Activated CD4-positive, alpha-beta T cell treated with anti-CD3 and anti-CD28 coated beads, Interleukin-2, amount 10 ng/mL, durations not matched to agents 7 days and 5 days (primary cell): Measurements from ENCODE around the gene GIMAP2. TPM values are rescaled to one million over a fixed set of nuclear protein-coding genes. Genes with fewer than 3 reads are reported as not detected.
"Not testable (repeated sequence)": the region's sequence is repeated elsewhere in the genome, so short reads cannot be mapped to it uniquely, and the experiment has no call there.

ENCODE experiments used
- CTCF ChIA-PET: fragments of 350-600 bp; sonication (Branson Sonifier 250); formaldehyde crosslinking; loops from one replicate; lab custom pipeline; 2021; ENCODE audit warnings: antibody characterized with exemption; lab: Charles Lee
- POLR2A ChIA-PET: fragments of 350-600 bp; sonication (Branson Sonifier 250); formaldehyde crosslinking; loops from one replicate; lab custom pipeline; 2021; ENCODE audit warnings: antibody characterized with exemption; lab: Charles Lee
- DNase-seq: peaks from one replicate; pipeline ENCODE4 v3.0.0-alpha.2; 2020
- H3K27ac Mint-ChIP-seq: one replicate; pipeline ENCODE4 v1.8.0; 2021; ENCODE audit warnings: mild to moderate bottlenecking, moderate library complexity, mixed read lengths
- H3K27me3 Mint-ChIP-seq: one replicate; pipeline ENCODE4 v1.8.0; 2021; ENCODE audit warnings: mixed read lengths
- H3K36me3 Mint-ChIP-seq: one replicate; pipeline ENCODE4 v1.8.0; 2021; ENCODE audit warnings: low read depth, mixed read lengths
- H3K4me1 Mint-ChIP-seq: one replicate; pipeline ENCODE4 v1.8.0; 2021; ENCODE audit warnings: mixed read lengths
- H3K4me3 Mint-ChIP-seq: one replicate; pipeline ENCODE4 v1.8.0; 2021; ENCODE audit warnings: mild to moderate bottlenecking, moderate library complexity, mixed read lengths
- H3K9me3 Mint-ChIP-seq: one replicate; pipeline ENCODE4 v1.8.0; 2021; ENCODE audit warnings: mixed read lengths
- total RNA-seq, 2 experiments: library from RNA; stranded (reverse); gene quantifications; one replicate each; pipeline ENCODE4 v1.2.3, GENCODE V29; 2021

GIMAP2 gene
- total RNA-seq, 2 experiments from 2014 or later, result 97.7 to 102 TPM

GRCh38 chr7:150680364-150680763 is 5.1 kb upstream of the GIMAP2 start:
- DNase-seq, CTCF ChIA-PET, H3K4me3 Mint-ChIP-seq, H3K27me3 Mint-ChIP-seq, POLR2A ChIA-PET: not testable (repeated sequence)
- H3K36me3 Mint-ChIP-seq, result peaks cover 64% of the 10 kb centered on the region
- H3K9me3 Mint-ChIP-seq, result peaks cover 33% of the 10 kb centered on the region
- peaks cover 87% of the 10 kb centered on the region for H3K4me1 Mint-ChIP-seq
- H3K27ac Mint-ChIP-seq, result peak overlapping the region; percentile 64

- Mint-ChIP-seq H3K36me3 (peaks cover 86% of the 10 kb centered on the region), H3K27me3 (no peaks in the 10 kb centered on the region), H3K4me1 (peaks cover 77% of the 10 kb centered on the region), H3K9me3 (peaks cover 46% of the 10 kb centered on the region), H3K27ac (peak overlapping the region; percentile 98), H3K4me3 (peak overlapping the region; percentile 95)
- POLR2A ChIA-PET, result interaction anchor here (0.6 to 2.2 kb wide), 9 partner anchors 9 to 237 kb away, joined by 3 to 8 read pairs (median 3); partner anchors contain the start of genes GIMAP1, GIMAP6 and GIMAP8
- DNase-seq, result peak; percentile 35
- CTCF ChIA-PET, result interaction anchor here (0.6 to 1.6 kb wide), 7 partner anchors 25 to 260 kb away, joined by 3 to 5 read pairs (median 4); partner anchors contain the start of genes GIMAP1 and GIMAP4
Measured at GRCh38 chr7:150686030-150686631, 625 bp downstream of the GIMAP2 start.

GRCh38 chr7:150688630-150689029 is 3.1 kb downstream of the GIMAP2 start:
- H3K27ac Mint-ChIP-seq, result peak overlapping the region; percentile 79
- peaks cover 53% of the 10 kb centered on the region for H3K9me3 Mint-ChIP-seq
- no peak for DNase-seq
- peaks cover 86% of the 10 kb centered on the region for H3K36me3 Mint-ChIP-seq
- H3K4me1 Mint-ChIP-seq, result peaks cover 69% of the 10 kb centered on the region
- ChIA-PET POLR2A (interaction anchor here (0.5 to 0.6 kb wide), 2 partner anchors 169 to 203 kb away, joined by 3 to 4 read pairs; no protein-coding TSS in a partner anchor), CTCF (interaction anchor here (1.1 to 1.4 kb wide), 2 partner anchors 34 to 240 kb away, joined by 3 read pairs; no protein-coding TSS in a partner anchor)
- H3K4me3 Mint-ChIP-seq, result peak overlapping the region; percentile 54
- no peaks in the 10 kb centered on the region for H3K27me3 Mint-ChIP-seq

- no peak for DNase-seq
- Mint-ChIP-seq H3K4me1 (peaks cover 28% of the 10 kb centered on the region), H3K4me3 (no peak overlapping the region), H3K27me3 (no peaks in the 10 kb centered on the region), H3K9me3 (peaks cover 83% of the 10 kb centered on the region), H3K36me3 (peaks cover 83% of the 10 kb centered on the region), H3K27ac (peak overlapping the region; percentile 58)
- ChIA-PET CTCF (interaction anchor here (0.6 to 1.6 kb wide), 4 partner anchors 25 to 242 kb away, joined by 3 read pairs; no protein-coding TSS in a partner anchor), POLR2A (interaction anchor here (0.8 kb wide), 1 partner anchor 74 kb away, joined by 3 read pairs; no protein-coding TSS in a partner anchor)
Measured at GRCh38 chr7:150695654-150696053, 10.1 kb downstream of the GIMAP2 start.

- CTCF ChIA-PET, result interaction anchor here (0.6 to 1.0 kb wide), 4 partner anchors 12 to 254 kb away, joined by 3 to 6 read pairs (median 3); no protein-coding TSS in a partner anchor
- Mint-ChIP-seq H3K4me3 (no peak overlapping the region), H3K36me3 (peaks cover 68% of the 10 kb centered on the region), H3K27ac (no peak overlapping the region), H3K4me1 (peaks cover 21% of the 10 kb centered on the region), H3K27me3 (no peaks in the 10 kb centered on the region), H3K9me3 (peaks cover 80% of the 10 kb centered on the region)
- no peak for DNase-seq
- POLR2A ChIA-PET, result no interaction called here
Measured at GRCh38 chr7:150703209-150703608, 17.7 kb downstream of the GIMAP2 start.

- ChIA-PET CTCF (interaction anchor here (0.8 to 2.4 kb wide), 23 partner anchors 10 to 310 kb away, joined by 3 to 12 read pairs (median 4); a partner anchor contains a TSS), POLR2A (interaction anchor here (1.1 kb wide), 1 partner anchor 267 kb away, joined by 4 read pairs; no protein-coding TSS in a partner anchor)
- Mint-ChIP-seq H3K9me3 (peaks cover 32% of the 10 kb centered on the region), H3K27me3 (no peaks in the 10 kb centered on the region), H3K4me3 (peak overlapping the region; percentile 96), H3K4me1 (peaks cover 49% of the 10 kb centered on the region), H3K27ac (peak overlapping the region; percentile 83), H3K36me3 (peaks cover 63% of the 10 kb centered on the region)
- DNase-seq, result no peak
Measured at GRCh38 chr7:150715293-150715692, 29.8 kb downstream of the GIMAP2 start.

- H3K9me3 Mint-ChIP-seq, result peaks cover 32% of the 10 kb centered on the region
- peak overlapping the region; percentile 83 for H3K27ac Mint-ChIP-seq
- ChIA-PET POLR2A (interaction anchor here (0.6 to 1.2 kb wide), 8 partner anchors 12 to 353 kb away, joined by 3 to 8 read pairs (median 4); partner anchors contain the start of genes GIMAP2, GIMAP6 and GIMAP7), CTCF (interaction anchor here (0.7 to 2.4 kb wide), 29 partner anchors 9 to 402 kb away, joined by 3 to 12 read pairs (median 4); a partner anchor contains a TSS)
- peaks cover 67% of the 10 kb centered on the region for H3K36me3 Mint-ChIP-seq
- no peak for DNase-seq
- no peaks in the 10 kb centered on the region for H3K27me3 Mint-ChIP-seq
- H3K4me3 Mint-ChIP-seq, result peak overlapping the region; percentile 96
- peaks cover 51% of the 10 kb centered on the region for H3K4me1 Mint-ChIP-seq
Measured at GRCh38 chr7:150715738-150716137, 30.2 kb downstream of the GIMAP2 start.

- Mint-ChIP-seq H3K27ac (peak within 1 kb of the TSS; percentile 83), H3K36me3 (peaks cover 73% of the 10 kb centered on the region), H3K4me1 (peaks cover 57% of the 10 kb centered on the region), H3K9me3 (peaks cover 35% of the 10 kb centered on the region), H3K4me3 (peak within 1 kb of the TSS; percentile 96), H3K27me3 (no peaks in the 10 kb centered on the region)
- POLR2A ChIA-PET, result interaction anchor here (0.6 to 1.2 kb wide), 7 partner anchors 12 to 353 kb away, joined by 3 to 8 read pairs (median 3); partner anchors contain the start of genes GIMAP2, GIMAP6 and GIMAP7
- peak; percentile 75 for DNase-seq
- CTCF ChIA-PET, result interaction anchor here (0.5 to 2.4 kb wide), 27 partner anchors 8 to 403 kb away, joined by 3 to 12 read pairs (median 4); a partner anchor contains a TSS
Measured at GRCh38 chr7:150716368-150716767, 30.9 kb downstream of the GIMAP2 start, which contains the start of gene GIMAP1. Gene GIMAP1, plus strand, starts transcription at chr7:150716613. Its CDS starts 2,435 bp downstream, at chr7:150719048.

GRCh38 chr7:150716939-150717338 is 31.4 kb downstream of the GIMAP2 start:
- Mint-ChIP-seq H3K27me3 (no peaks in the 10 kb centered on the region), H3K36me3 (peaks cover 79% of the 10 kb centered on the region), H3K9me3 (peaks cover 35% of the 10 kb centered on the region), H3K4me1 (peaks cover 61% of the 10 kb centered on the region), H3K4me3 (peak overlapping the region; percentile 96), H3K27ac (peak overlapping the region; percentile 83)
- DNase-seq, result no peak
- CTCF ChIA-PET, result interaction anchor here (0.5 to 2.4 kb wide), 14 partner anchors 8 to 268 kb away, joined by 3 to 12 read pairs (median 4); no protein-coding TSS in a partner anchor
- POLR2A ChIA-PET, result interaction anchor here (1.0 to 1.2 kb wide), 2 partner anchors 31 to 85 kb away, joined by 5 to 8 read pairs; partner anchors contain the start of genes GIMAP2 and GIMAP6

GRCh38 chr7:150717814-150718420 is 32.4 kb downstream of the GIMAP2 start:
- H3K4me1 Mint-ChIP-seq, result peaks cover 70% of the 10 kb centered on the region
- H3K9me3 Mint-ChIP-seq, result peaks cover 27% of the 10 kb centered on the region

GRCh38 chr7:150719436-150719835 is 33.9 kb downstream of the GIMAP2 start:
- peaks cover 84% of the 10 kb centered on the region for H3K36me3 Mint-ChIP-seq
- peak overlapping the region; percentile 79 for H3K27ac Mint-ChIP-seq
- no peaks in the 10 kb centered on the region for H3K27me3 Mint-ChIP-seq
- ChIA-PET POLR2A (no interaction called here), CTCF (interaction anchor here (1.0 kb wide), 3 partner anchors 11 to 25 kb away, joined by 3 to 4 read pairs (median 3); no protein-coding TSS in a partner anchor)
- peaks cover 81% of the 10 kb centered on the region for H3K4me1 Mint-ChIP-seq
- H3K9me3 Mint-ChIP-seq, result peaks cover 28% of the 10 kb centered on the region
- no peak for DNase-seq
- peak overlapping the region; percentile 96 for H3K4me3 Mint-ChIP-seq

More at GRCh38 chr7:150717814-150718420, 32.4 kb downstream of the GIMAP2 start:
- no peak for DNase-seq
- H3K27me3 Mint-ChIP-seq, result no peaks in the 10 kb centered on the region
- H3K27ac Mint-ChIP-seq, result peak overlapping the region; percentile 83
- peak overlapping the region; percentile 96 for H3K4me3 Mint-ChIP-seq
- peaks cover 81% of the 10 kb centered on the region for H3K36me3 Mint-ChIP-seq
- POLR2A ChIA-PET, result no interaction called here
- CTCF ChIA-PET, result interaction anchor here (1.1 to 1.4 kb wide), 4 partner anchors 21 to 269 kb away, joined by 3 to 4 read pairs (median 4); no protein-coding TSS in a partner anchor
